Right lobe of liver (tissue), 6 donors: ENCODE results near the gene PPP1R3F. TPM values are rescaled to one million over a fixed set of nuclear protein-coding genes. Genes with fewer than 3 reads are reported as not detected.
"Not testable (repeated sequence)": the region's sequence is repeated elsewhere in the genome, so short reads cannot be mapped to it uniquely, and the experiment has no call there.

Source experiments
- ATAC-seq, 4 donors: fragments of 200-7000 bp; cut with Tn5 transposase; one replicate each; pipeline ENCODE4 v1.9.1; 2020; ENCODE audit warnings: mild to moderate bottlenecking in 4 of 4, moderate library complexity in 4 of 4
- DNase-seq, 3 donors: peaks; one replicate each; pipeline ENCODE4 v3.0.0-alpha.2; 2020
- H3K27ac ChIP-seq, 3 donors: fragments of 200-600 bp; one replicate each; pipeline ENCODE4 v1.8.0; 2022
- H3K27me3 ChIP-seq, 2 donors: fragments of 200-600 bp; one replicate each; pipeline ENCODE4 v1.8.0; 2022
- H3K36me3 ChIP-seq, 4 donors: fragments of 200-600 bp; sonication (generic) in 1 of 4; one replicate each; pipeline versions ENCODE4 v1.5.1 to v1.8.0; 2017 to 2022; ENCODE audit warnings: control low read depth in 1 of 4
- H3K4me1 ChIP-seq, 4 donors: fragments of 200-600 bp; sonication (generic) in 1 of 4; one replicate each; pipeline versions ENCODE4 v1.5.1 to v1.8.0; 2017 to 2022; ENCODE audit warnings: control low read depth in 1 of 4
- H3K4me3 ChIP-seq, 3 donors: fragments of 200-600 bp; one replicate each; pipeline ENCODE4 v1.8.0; 2022
- H3K9me3 ChIP-seq, 4 donors: fragments of 200-600 bp; sonication (generic) in 1 of 4; one replicate each; pipeline versions ENCODE4 v1.5.1 to v1.8.0; 2017 to 2022; ENCODE audit warnings: control low read depth in 1 of 4
- POLR2A ChIP-seq: fragments of 450-650 bp; IDR thresholded peaks from one replicate; pipeline ENCODE4 v1.6.1; 2017; ENCODE audit warnings: antibody characterized with exemption, mild to moderate bottlenecking
- WGBS: methylation state at CpG from one replicate; pipeline ENCODE4 v1.1.6; 2018; ENCODE audit warnings: low coverage, low lambda C conversion rate; ENCODE audit not compliant: insufficient coverage; ENCODE audit errors: missing lambda C conversion rate; 5-methylcytosine and 5-hydroxymethylcytosine counted together
- intact Hi-C, 2 donors: fragments of 100-400 bp; cut with DNase I; formaldehyde crosslinking; loops; one replicate each; pipeline versions ENCODE4 v1.11.2 to v1.14.1; 2022
- total RNA-seq, 6 experiments: library from RNA; depleted of rRNA in 2 of 6; stranded (reverse); fragments of >200 nt in 2 of 6; fragmentation: NEBNext Ultra II Directional in 3 of 6; extraction: Animal tissue kit (Norgen Biotek cat#: 25700) in 3 of 6; gene quantifications; one replicate each; pipeline versions ENCODE4 v1.1.0 to v1.2.4, GENCODE V29; 2016 to 2023
- TF ChIP-seq, protein P1 (sequence below), 4 donors: fragments of 200-600 bp in 3 of 4; fragments of 450-650 bp in 1 of 4; IDR thresholded peaks; one replicate each; pipeline versions ENCODE4 v1.5.1 to v1.8.0; 2016 to 2022; ENCODE audit warnings: antibody characterized with exemption in 4 of 4, mild to moderate bottlenecking in 2 of 4
- donor health status: DM: no; HTN: yes; CAD: no.
- donor health status: DM: no; HTN: no; CAD: no.
- donor health status: DM: no; HTN: no; CAD: no.
- donor health status: DM: no; HTN: yes; CAD: no.
- donor health status: DM: no; HTN: yes; CAD: no.

Gene PPP1R3F
- total RNA-seq, 6 experiments from 2014 or later = 1.6 to 4.0 (median 2.2) TPM

DNA sequence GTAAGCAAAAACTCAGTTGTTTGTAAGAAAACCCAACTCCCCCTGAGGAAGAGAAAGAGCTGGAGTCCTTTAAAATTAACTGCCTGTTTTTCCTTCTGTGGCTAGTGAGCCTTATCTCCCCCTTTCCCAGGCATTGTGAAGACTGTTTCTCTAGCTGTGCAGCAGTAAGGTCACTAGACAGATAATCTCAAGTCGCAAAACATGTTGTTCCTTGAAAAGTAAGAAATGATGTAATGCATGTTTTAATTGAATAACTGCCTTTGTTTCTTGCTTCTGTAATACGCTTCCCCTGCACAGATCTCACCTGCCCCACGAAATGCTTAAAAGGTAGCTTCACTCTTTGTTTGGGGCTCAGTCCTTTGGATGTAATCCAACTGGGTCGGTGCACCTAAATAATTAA, 46.5 kb downstream of the PPP1R3F start:
- Histone ChIP-seq H3K9me3 (no peaks in the 10 kb centered on the region), H3K4me1 (no peaks in the 10 kb centered on the region), H3K36me3 (no peaks in the 10 kb centered on the region), H3K4me3 (no peak overlapping the region), H3K27me3 (no peaks in the 10 kb centered on the region), H3K27ac (no peak overlapping the region)
- intact Hi-C loops = no loop called here
- no peak for ATAC-seq
- TF ChIP-seq, protein P1, sequence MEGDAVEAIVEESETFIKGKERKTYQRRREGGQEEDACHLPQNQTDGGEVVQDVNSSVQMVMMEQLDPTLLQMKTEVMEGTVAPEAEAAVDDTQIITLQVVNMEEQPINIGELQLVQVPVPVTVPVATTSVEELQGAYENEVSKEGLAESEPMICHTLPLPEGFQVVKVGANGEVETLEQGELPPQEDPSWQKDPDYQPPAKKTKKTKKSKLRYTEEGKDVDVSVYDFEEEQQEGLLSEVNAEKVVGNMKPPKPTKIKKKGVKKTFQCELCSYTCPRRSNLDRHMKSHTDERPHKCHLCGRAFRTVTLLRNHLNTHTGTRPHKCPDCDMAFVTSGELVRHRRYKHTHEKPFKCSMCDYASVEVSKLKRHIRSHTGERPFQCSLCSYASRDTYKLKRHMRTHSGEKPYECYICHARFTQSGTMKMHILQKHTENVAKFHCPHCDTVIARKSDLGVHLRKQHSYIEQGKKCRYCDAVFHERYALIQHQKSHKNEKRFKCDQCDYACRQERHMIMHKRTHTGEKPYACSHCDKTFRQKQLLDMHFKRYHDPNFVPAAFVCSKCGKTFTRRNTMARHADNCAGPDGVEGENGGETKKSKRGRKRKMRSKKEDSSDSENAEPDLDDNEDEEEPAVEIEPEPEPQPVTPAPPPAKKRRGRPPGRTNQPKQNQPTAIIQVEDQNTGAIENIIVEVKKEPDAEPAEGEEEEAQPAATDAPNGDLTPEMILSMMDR (IDR thresholded peaks at IDR 0.05) = no peak
- no peak for TF ChIP-seq POLR2A
- DNase-seq = no peak
- 66% methylated on average over 4 of the region's 4 CpGs for WGBS

- H3K27ac ChIP-seq, H3K4me3 ChIP-seq, H3K9me3 ChIP-seq, intact Hi-C loops, H3K27me3 ChIP-seq, DNase-seq, H3K36me3 ChIP-seq, ATAC-seq, H3K4me1 ChIP-seq: not testable (repeated sequence)
- no CpG with 5 or more reads among the region's 16 CpGs for WGBS
Observed at GRCh38 chrX:49321737-49322136, 52.1 kb downstream of the PPP1R3F start, which contains the start of gene GAGE12J. Gene GAGE12J, plus strand, starts transcription at chrX:49322037. Its CDS starts 1,157 bp downstream, at chrX:49323194.

DNA sequence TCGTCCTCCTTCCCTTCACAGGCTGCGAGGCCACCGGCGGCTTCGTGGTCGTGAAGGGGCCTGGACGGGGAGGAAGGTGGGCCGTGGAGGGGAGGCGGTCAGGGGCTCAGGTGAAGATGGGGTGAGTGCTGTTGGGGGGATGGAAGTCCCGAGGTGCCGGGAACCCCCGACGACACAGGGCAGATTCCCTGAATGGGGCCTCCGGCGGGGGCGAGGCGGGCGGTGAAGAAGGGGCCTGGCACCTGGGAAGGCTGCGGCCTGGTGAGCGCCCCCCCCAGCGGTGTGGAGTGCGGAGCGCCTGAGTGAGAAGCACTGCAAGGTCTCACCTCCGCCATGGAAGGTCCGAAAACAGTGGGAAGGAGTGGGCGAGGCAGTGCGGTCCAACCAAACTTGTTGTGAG, 52.7 kb downstream of the PPP1R3F start:
- WGBS = no CpG with 5 or more reads among the region's 27 CpGs
- H3K36me3 ChIP-seq, DNase-seq, intact Hi-C loops, H3K27ac ChIP-seq, ATAC-seq, H3K4me1 ChIP-seq, H3K9me3 ChIP-seq, H3K27me3 ChIP-seq, H3K4me3 ChIP-seq: not testable (repeated sequence)

GRCh38 chrX:49323735-49324134, 54.1 kb downstream of the PPP1R3F start:
- ATAC-seq, DNase-seq, H3K4me3 ChIP-seq, H3K36me3 ChIP-seq, H3K9me3 ChIP-seq, intact Hi-C loops, H3K4me1 ChIP-seq, H3K27ac ChIP-seq, H3K27me3 ChIP-seq: not testable (repeated sequence)
- 38% methylated on average over 4 of the region's 7 CpGs for WGBS

- H3K36me3 ChIP-seq, ATAC-seq, H3K27me3 ChIP-seq, H3K4me1 ChIP-seq, H3K27ac ChIP-seq, H3K9me3 ChIP-seq, DNase-seq, H3K4me3 ChIP-seq, intact Hi-C loops: not testable (repeated sequence)
- WGBS = 66% methylated on average over 5 of the region's 11 CpGs
Observed at GRCh38 chrX:49330421-49330820, 60.8 kb downstream of the PPP1R3F start.

DNA sequence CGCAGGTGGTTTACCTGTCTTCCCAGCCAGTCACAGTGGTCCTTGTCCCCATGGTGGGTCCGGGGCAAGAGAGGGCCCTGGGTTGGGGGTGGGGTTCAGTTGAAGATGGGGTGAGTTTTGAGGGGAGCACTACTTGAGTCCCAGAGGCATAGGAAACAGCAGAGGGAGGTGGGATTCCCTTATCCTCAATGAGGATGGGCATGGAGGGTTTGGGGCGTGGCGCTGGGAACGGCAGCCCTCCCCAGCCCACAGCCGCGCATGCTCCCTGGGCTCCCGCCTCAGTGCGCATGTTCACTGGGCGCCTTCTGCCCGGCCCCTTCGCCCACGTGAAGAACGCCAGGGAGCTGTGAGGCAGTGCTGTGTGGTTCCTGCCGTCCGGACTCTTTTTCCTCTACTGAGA, 61.7 kb downstream of the PPP1R3F start, which contains the start of gene GAGE13:
Gene GAGE13, plus strand, starts transcription at position 301 of the 400 bp plus-strand sequence. CDS start 1,156 bp downstream, outside the sequence.
- H3K4me3 ChIP-seq, H3K36me3 ChIP-seq, ATAC-seq, H3K27me3 ChIP-seq, DNase-seq, H3K27ac ChIP-seq, H3K4me1 ChIP-seq, H3K9me3 ChIP-seq, intact Hi-C loops: not testable (repeated sequence)
- WGBS = no CpG with 5 or more reads among the region's 16 CpGs

GRCh38 chrX:49331841-49332240, 62.2 kb downstream of the PPP1R3F start:
- H3K9me3 ChIP-seq, H3K27ac ChIP-seq, H3K27me3 ChIP-seq, H3K36me3 ChIP-seq, H3K4me3 ChIP-seq, intact Hi-C loops, H3K4me1 ChIP-seq, ATAC-seq: not testable (repeated sequence)
- peak in 2 of 3 donors; percentile 51 to 66 for DNase-seq
- WGBS = no CpG with 5 or more reads among the region's 26 CpGs

Other genes with a start within 250 kb of the PPP1R3F start
- 10 to 100 TPM; 14.9 to 43.3 (median 23.3) TPM for gene TFE3, start 226.4 kb upstream of the PPP1R3F start, total RNA-seq
- 10 to 100 TPM in 1 of 6 experiments, 1 to 10 TPM in 5; 3.3 to 12.1 (median 4.5) TPM for gene CCDC120, start 210.8 kb upstream of the PPP1R3F start, total RNA-seq
- gene PRAF2, start 195.8 kb upstream of the PPP1R3F start, total RNA-seq = 10 to 100 TPM in 1 of 6 experiments, 1 to 10 TPM in 5; 3.1 to 11.2 (median 5.1) TPM
- gene WDR45, start 189.9 kb upstream of the PPP1R3F start, total RNA-seq = 10 to 100 TPM; 31.8 to 65.2 (median 47.9) TPM
- 10 to 100 TPM in 3 of 6 experiments, 1 to 10 TPM in 3; 9.3 to 14.9 (median 10.2) TPM for gene GPKOW, start 146.1 kb upstream of the PPP1R3F start, total RNA-seq
- gene MAGIX, start 107.0 kb upstream of the PPP1R3F start, total RNA-seq = 10 to 100 TPM in 4 of 6 experiments, 1 to 10 TPM in 2; 8.8 to 24.0 (median 18.4) TPM
- gene PLP2, start 97.9 kb upstream of the PPP1R3F start, total RNA-seq = 10 to 100 TPM in 4 of 6 experiments, 1 to 10 TPM in 2; 7.4 to 24.4 (median 14.5) TPM
- 1 to 10 TPM; 3.8 to 6.4 (median 5.0) TPM for gene PRICKLE3, start 83.4 kb upstream of the PPP1R3F start, total RNA-seq
- under 1 TPM in 5 of 6 experiments, not detected in 1; 0.12 to 0.39 (median 0.27) TPM for gene SYP, start 69.6 kb upstream of the PPP1R3F start, total RNA-seq
- under 1 TPM in 1 of 6 experiments, not detected in 5; 0.06 TPM for gene CACNA1F, start 36.5 kb upstream of the PPP1R3F start, total RNA-seq
- gene CCDC22, start 34.3 kb upstream of the PPP1R3F start, total RNA-seq = 10 to 100 TPM in 1 of 6 experiments, 1 to 10 TPM in 5; 7.7 to 10.9 (median 8.7) TPM
- gene FOXP3, start 5.1 kb upstream of the PPP1R3F start, total RNA-seq = 1 to 10 TPM in 1 of 6 experiments, under 1 TPM in 5; 0.18 to 1.2 (median 0.32) TPM
- not detected for gene GAGE10, start 33.9 kb downstream of the PPP1R3F start, total RNA-seq
- gene GAGE12J, start 52.2 kb downstream of the PPP1R3F start, total RNA-seq = not detected
- not detected for gene GAGE13, start 61.8 kb downstream of the PPP1R3F start, total RNA-seq